Cerebellar cortex (tissue), 1 donor: ENCODE results near the gene PSMD5.
"Not testable (repeated sequence)": the region's sequence is repeated elsewhere in the genome, so short reads cannot be mapped to it uniquely, and the experiment has no call there.

Source experiments
- DNase-seq: peaks from one replicate; pipeline ENCODE4 v3.0.0-alpha.2; 2015; ENCODE audit warnings: low spot score

The PSMD5 gene

GRCh38 chr9:120804784-120805363, 37.8 kb downstream of the PSMD5 start:
- not testable (repeated sequence) for DNase-seq

GRCh38 chr9:120801441-120801840, 41.3 kb downstream of the PSMD5 start:
- no peak for DNase-seq

GRCh38 chr9:120792898-120793765, 49.6 kb downstream of the PSMD5 start, which contains the start of gene FBXW2:
TSS of gene FBXW2 (minus strand) at chr9:120793416. CDS start at chr9:120788258, 5,158 bp downstream.
- DNase-seq: peak; percentile 90

GRCh38 chr9:120791161-120791560, 51.6 kb downstream of the PSMD5 start:
- no peak for DNase-seq

- no peak for DNase-seq
Observed at GRCh38 chr9:120787933-120788332, 54.8 kb downstream of the PSMD5 start.

- no peak for DNase-seq
Observed at GRCh38 chr9:120783602-120784047, 59.1 kb downstream of the PSMD5 start.

- no peak for DNase-seq
Observed at GRCh38 chr9:120781236-120781635, 61.5 kb downstream of the PSMD5 start.

- DNase-seq: no peak
Observed at GRCh38 chr9:120780367-120780766, 62.4 kb downstream of the PSMD5 start.

GRCh38 chr9:120779227-120779626, 63.5 kb downstream of the PSMD5 start:
- no peak for DNase-seq

- DNase-seq: no peak
Observed at GRCh38 chr9:120778758-120779157, 64.0 kb downstream of the PSMD5 start.

GRCh38 chr9:120777229-120777628, 65.5 kb downstream of the PSMD5 start:
- no peak for DNase-seq

- DNase-seq: no peak
Observed at GRCh38 chr9:120776788-120777187, 65.9 kb downstream of the PSMD5 start.

- DNase-seq: no peak
Observed at GRCh38 chr9:120775859-120776258, 66.9 kb downstream of the PSMD5 start.

- DNase-seq: no peak
Observed at GRCh38 chr9:120774719-120775118, 68.0 kb downstream of the PSMD5 start.

GRCh38 chr9:120773256-120773655, 69.5 kb downstream of the PSMD5 start:
- no peak for DNase-seq

- no peak for DNase-seq
Observed at GRCh38 chr9:120770931-120771330, 71.8 kb downstream of the PSMD5 start.

GRCh38 chr9:120768886-120769285, 73.8 kb downstream of the PSMD5 start:
- no peak for DNase-seq

GRCh38 chr9:120768247-120768646, 74.5 kb downstream of the PSMD5 start:
- no peak for DNase-seq

- DNase-seq: no peak
Observed at GRCh38 chr9:120767451-120767850, 75.3 kb downstream of the PSMD5 start.
